Activated T-cell treated with anti-CD3 and anti-CD28 coated beads, Interleukin-2, amount 50 U/mL, for 24 hours (primary cell): ENCODE data around the gene STK11IP.

Source experiments
- DNase-seq: peaks from one replicate; pipeline ENCODE4 v3.0.0-alpha.2; 2020
- H3K27ac Mint-ChIP-seq: 2 replicates; pipeline ENCODE4 v1.8.0; 2020; ENCODE audit warnings: mild to moderate bottlenecking, mixed read lengths
- H3K27me3 Mint-ChIP-seq: 2 replicates; pipeline ENCODE4 v1.8.0; 2020; ENCODE audit warnings: mixed read lengths
- H3K36me3 Mint-ChIP-seq: 2 replicates; pipeline ENCODE4 v1.8.0; 2020; ENCODE audit warnings: low read depth, mixed read lengths
- H3K4me1 Mint-ChIP-seq: 2 replicates; pipeline ENCODE4 v1.8.0; 2020; ENCODE audit warnings: low read depth, mixed read lengths
- H3K4me3 Mint-ChIP-seq: 2 replicates; pipeline ENCODE4 v1.8.0; 2020; ENCODE audit warnings: mild to moderate bottlenecking, moderate library complexity, mixed read lengths
- H3K9me3 Mint-ChIP-seq: 2 replicates; pipeline ENCODE4 v1.8.0; 2020; ENCODE audit warnings: mixed read lengths

STK11IP gene

GRCh38 chr2:219595256-219595655 is 2.4 kb upstream of the STK11IP start:
- Mint-ChIP-seq H3K27ac (no peak overlapping the region), H3K9me3 (no peaks in the 10 kb centered on the region), H3K4me3 (no peak overlapping the region), H3K4me1 (peaks cover 19% of the 10 kb centered on the region), H3K36me3 (peaks cover 12% of the 10 kb centered on the region), H3K27me3 (peaks cover 3% of the 10 kb centered on the region)
- DNase-seq = no peak

- peaks cover 19% of the 10 kb centered on the region for H3K4me1 Mint-ChIP-seq
- no peak for DNase-seq
- no peaks in the 10 kb centered on the region for H3K9me3 Mint-ChIP-seq
- peak overlapping the region; percentile 97 for H3K4me3 Mint-ChIP-seq
- peaks cover 27% of the 10 kb centered on the region for H3K36me3 Mint-ChIP-seq
- H3K27me3 Mint-ChIP-seq = peaks cover 3% of the 10 kb centered on the region
- peak overlapping the region; percentile 98 for H3K27ac Mint-ChIP-seq
Observed at GRCh38 chr2:219596954-219597551, 604 bp upstream of the STK11IP start.

DNA sequence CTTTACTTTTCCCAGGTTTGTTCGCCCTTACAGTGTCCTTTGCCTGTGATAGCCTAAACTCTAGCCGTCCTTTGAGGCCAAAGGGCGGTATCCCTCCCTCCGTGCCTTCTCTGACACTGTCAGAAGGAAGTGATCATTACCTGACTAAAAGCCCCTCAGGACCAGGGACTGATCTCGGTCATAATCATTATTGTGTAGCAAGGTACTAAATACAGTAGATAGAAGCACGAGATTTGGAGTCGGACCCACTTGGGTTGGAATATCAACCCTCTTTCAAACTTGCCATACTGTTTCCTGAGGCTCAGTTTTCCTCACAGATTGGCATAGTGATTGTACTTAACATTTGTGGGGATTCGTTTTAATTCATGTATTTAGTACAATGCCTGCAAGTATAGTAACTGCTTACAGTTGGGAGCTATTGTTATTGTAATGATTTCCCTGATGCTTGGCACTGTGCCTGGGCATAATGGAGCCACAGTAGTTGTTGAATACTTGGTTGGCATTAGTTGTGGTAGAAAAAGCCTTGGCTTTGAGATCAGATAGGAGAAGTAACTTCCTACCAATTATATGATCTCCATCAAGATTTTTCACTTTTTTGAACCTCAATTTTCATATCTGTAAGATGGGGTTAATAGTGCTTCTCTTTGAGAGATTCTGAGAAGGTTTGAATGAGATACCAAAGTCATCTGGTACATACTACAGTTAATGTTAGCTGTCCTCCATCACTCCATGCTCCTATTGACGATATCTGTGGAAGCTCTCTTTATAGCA is 836 bp downstream of the STK11IP start:
- H3K27ac Mint-ChIP-seq = peak overlapping the region; percentile 98
- peaks cover 38% of the 10 kb centered on the region for H3K36me3 Mint-ChIP-seq
- DNase-seq = no peak
- H3K9me3 Mint-ChIP-seq = no peaks in the 10 kb centered on the region
- H3K4me3 Mint-ChIP-seq = peak overlapping the region; percentile 97
- H3K27me3 Mint-ChIP-seq = peaks cover 3% of the 10 kb centered on the region
- H3K4me1 Mint-ChIP-seq = peaks cover 19% of the 10 kb centered on the region

DNA sequence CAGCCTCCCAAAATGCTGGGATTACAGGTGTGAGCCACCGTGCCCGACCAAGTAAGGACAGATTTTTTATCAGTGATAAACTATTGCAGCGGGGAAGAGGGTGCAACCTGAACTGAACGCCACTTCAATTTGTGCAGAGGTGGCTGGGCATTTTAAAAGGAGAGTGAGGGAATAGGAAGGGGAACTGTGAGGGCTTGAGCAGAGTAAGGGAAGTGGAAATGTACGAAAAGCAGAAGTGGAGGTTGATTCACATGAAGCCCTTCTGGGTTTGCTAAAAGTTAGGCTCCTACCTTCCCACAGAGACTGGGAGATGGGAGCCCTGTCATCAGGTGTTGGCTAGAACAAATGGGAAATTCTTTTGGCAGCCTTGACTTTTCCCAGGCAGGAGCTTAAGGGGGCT is 6.1 kb downstream of the STK11IP start:
- H3K27me3 Mint-ChIP-seq = no peaks in the 10 kb centered on the region
- H3K4me1 Mint-ChIP-seq = peaks cover 5% of the 10 kb centered on the region
- no peak overlapping the region for H3K4me3 Mint-ChIP-seq
- no peaks in the 10 kb centered on the region for H3K9me3 Mint-ChIP-seq
- H3K27ac Mint-ChIP-seq = no peak overlapping the region
- H3K36me3 Mint-ChIP-seq = peaks cover 73% of the 10 kb centered on the region
- DNase-seq = no peak

GRCh38 chr2:219605607-219605954 is 7.9 kb downstream of the STK11IP start:
- Mint-ChIP-seq H3K4me1 (no peaks in the 10 kb centered on the region), H3K27ac (no peak overlapping the region), H3K9me3 (no peaks in the 10 kb centered on the region), H3K36me3 (peaks cover 86% of the 10 kb centered on the region), H3K4me3 (no peak overlapping the region), H3K27me3 (no peaks in the 10 kb centered on the region)
- DNase-seq = no peak

DNA sequence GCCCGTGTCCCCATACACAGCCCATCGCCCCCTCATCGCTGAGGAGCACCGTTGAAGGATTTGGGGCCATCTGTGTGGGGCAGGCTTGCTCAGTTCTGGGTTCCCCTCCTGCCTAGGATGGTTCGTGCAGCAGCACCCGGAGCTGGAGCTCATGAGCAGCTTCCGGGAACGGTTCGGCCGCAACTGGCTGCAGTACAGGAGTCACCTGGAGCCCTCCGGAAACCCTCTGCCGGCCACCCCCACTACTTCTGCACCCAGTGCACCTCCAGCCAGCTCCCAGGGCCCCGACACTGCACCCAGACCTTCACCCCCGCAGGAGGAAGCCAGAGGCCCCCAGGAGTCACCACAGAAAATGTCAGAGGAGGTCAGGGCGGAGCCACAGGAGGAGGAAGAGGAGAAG is 10.3 kb downstream of the STK11IP start:
- Mint-ChIP-seq H3K4me3 (no peak overlapping the region), H3K27me3 (no peaks in the 10 kb centered on the region), H3K4me1 (peaks cover 14% of the 10 kb centered on the region), H3K36me3 (peaks cover 86% of the 10 kb centered on the region), H3K9me3 (no peaks in the 10 kb centered on the region), H3K27ac (no peak overlapping the region)
- DNase-seq = no peak

- Mint-ChIP-seq H3K4me3 (no peak overlapping the region), H3K4me1 (peaks cover 15% of the 10 kb centered on the region), H3K36me3 (peaks cover 83% of the 10 kb centered on the region), H3K9me3 (no peaks in the 10 kb centered on the region), H3K27me3 (no peaks in the 10 kb centered on the region), H3K27ac (no peak overlapping the region)
- DNase-seq = no peak
Observed at GRCh38 chr2:219608399-219608964, 10.8 kb downstream of the STK11IP start.

- Mint-ChIP-seq H3K27me3 (no peaks in the 10 kb centered on the region), H3K36me3 (peaks cover 79% of the 10 kb centered on the region), H3K4me1 (peaks cover 15% of the 10 kb centered on the region), H3K4me3 (no peak overlapping the region), H3K9me3 (no peaks in the 10 kb centered on the region), H3K27ac (peak overlapping the region; percentile 47)
- no peak for DNase-seq
Observed at GRCh38 chr2:219609149-219609750, 11.6 kb downstream of the STK11IP start.

DNA sequence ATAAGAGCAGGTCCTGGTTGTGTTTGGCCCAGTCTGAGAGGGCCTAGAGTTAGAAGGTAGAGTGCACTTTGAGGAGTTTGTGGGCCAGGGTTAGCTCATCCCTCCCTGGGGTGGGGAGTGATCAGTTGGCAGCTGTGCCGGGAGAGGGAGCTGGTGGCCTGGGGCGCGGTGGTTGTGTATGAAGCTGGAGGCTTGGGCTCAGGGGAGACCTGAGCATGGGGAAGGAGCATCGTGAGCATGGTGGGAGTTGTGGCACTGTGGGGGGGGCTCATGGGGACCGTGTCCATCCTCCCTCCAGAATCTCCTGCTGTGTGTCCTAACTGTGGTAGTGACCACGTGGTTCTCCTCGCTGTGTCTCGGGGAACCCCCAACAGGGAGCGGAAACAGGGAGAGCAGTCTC is 13.6 kb downstream of the STK11IP start:
- Mint-ChIP-seq H3K9me3 (no peaks in the 10 kb centered on the region), H3K36me3 (peaks cover 82% of the 10 kb centered on the region), H3K4me3 (no peak overlapping the region), H3K27ac (no peak overlapping the region), H3K27me3 (no peaks in the 10 kb centered on the region), H3K4me1 (peaks cover 15% of the 10 kb centered on the region)
- no peak for DNase-seq

DNA sequence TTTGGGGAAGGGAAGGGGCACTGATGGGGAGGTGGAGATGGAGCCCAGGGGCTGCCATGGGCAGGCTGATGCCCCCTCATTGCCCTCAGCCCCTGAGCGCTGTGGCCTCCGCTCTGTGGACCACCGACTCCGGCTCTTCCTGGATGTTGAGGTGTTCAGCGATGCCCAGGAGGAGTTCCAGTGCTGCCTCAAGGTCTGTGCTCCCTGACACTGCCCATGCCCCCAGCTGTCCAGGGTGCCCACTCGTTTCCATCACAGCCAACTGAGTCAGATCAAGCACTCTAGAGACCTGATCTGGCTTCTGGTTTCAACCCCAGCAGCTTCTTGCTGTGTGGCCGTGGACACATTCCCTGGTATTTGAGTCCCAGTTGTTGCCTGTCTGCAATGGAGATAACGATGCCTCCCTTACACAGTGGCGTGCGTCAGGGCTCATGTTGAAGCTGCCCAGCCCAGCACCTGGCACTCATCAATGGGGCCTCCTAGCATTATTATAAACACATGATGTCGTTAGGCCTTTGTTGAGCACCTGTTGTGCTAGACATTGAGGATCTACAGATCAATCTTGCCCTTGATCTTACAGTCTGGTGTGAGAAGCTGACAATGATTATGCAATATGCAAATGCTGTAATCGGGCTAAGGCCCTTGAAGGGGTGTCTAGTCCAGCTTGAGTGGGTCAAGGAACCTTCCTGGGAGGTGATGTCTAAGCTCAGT is 14.4 kb downstream of the STK11IP start:
- H3K36me3 Mint-ChIP-seq = peaks cover 81% of the 10 kb centered on the region
- no peak overlapping the region for H3K4me3 Mint-ChIP-seq
- H3K4me1 Mint-ChIP-seq = peaks cover 15% of the 10 kb centered on the region
- H3K9me3 Mint-ChIP-seq = no peaks in the 10 kb centered on the region
- H3K27me3 Mint-ChIP-seq = no peaks in the 10 kb centered on the region
- DNase-seq = no peak
- H3K27ac Mint-ChIP-seq = peak overlapping the region; percentile 64

DNA sequence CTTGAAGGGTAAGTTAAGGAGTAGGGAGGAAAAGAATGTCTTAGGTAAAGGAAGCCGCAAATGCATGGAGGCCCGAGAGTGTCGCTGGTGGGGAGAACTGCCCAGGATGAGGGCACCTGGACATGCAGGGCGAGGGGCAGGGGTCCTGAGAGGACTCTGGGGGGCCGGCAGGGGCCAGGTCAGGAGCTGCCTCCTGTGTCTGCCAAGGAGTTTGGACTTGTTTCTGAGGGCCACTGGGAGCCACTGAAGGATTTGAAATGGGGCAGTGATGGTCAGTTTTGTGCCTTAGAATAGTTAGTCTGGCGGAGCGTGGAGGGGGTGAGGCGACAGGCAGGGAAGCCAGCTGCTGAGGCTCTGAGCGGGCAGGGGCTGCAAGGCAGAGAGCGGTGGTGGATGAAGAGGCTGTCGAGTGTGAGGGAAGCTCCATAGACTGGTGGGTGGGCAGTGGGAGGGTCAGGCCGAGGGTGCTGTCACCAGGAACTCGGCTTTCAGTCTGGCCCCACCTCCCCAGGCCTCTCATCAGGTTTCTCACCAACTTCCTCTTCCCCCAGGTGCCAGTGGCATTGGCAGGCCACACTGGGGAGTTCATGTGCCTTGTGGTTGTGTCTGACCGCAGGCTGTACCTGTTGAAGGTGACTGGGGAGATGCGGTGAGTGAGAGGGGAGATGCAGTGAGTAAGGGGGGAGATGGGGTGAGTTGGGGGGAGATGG is 15.1 kb downstream of the STK11IP start:
- Mint-ChIP-seq H3K27ac (peak overlapping the region; percentile 64), H3K36me3 (peaks cover 75% of the 10 kb centered on the region), H3K27me3 (no peaks in the 10 kb centered on the region), H3K4me3 (no peak overlapping the region), H3K9me3 (no peaks in the 10 kb centered on the region), H3K4me1 (peaks cover 15% of the 10 kb centered on the region)
- DNase-seq = no peak

DNA sequence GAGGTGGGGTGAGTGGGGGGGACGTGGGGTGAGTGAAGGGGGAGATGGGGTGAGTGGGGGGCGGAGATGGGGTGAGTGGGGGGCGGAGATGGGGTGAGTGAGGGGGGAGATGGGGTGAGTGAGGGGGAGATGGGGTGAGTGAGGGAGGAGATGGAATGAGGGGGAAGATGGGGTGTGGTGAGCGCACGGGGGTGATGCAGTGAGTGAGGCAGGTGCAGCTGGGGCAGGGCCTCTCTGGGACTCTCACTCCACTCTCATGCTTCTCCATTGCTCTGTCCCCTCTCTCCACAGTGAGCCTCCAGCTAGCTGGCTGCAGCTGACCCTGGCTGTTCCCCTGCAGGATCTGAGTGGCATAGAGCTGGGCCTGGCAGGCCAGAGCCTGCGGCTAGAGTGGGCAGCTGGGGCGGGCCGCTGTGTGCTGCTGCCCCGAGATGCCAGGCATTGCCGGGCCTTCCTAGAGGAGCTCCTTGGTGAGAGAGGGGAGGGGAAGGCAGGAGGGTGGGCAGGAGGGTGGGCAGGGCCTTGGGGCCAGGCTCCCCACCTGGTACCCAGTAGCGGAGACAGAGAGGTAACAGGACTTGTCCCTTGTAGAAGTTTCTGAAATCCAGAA is 15.9 kb downstream of the STK11IP start:
- Mint-ChIP-seq H3K9me3 (no peaks in the 10 kb centered on the region), H3K4me1 (peaks cover 15% of the 10 kb centered on the region), H3K36me3 (peaks cover 67% of the 10 kb centered on the region), H3K27ac (no peak overlapping the region), H3K27me3 (no peaks in the 10 kb centered on the region), H3K4me3 (no peak overlapping the region)
- DNase-seq = no peak

- H3K36me3 Mint-ChIP-seq = peaks cover 61% of the 10 kb centered on the region
- no peaks in the 10 kb centered on the region for H3K27me3 Mint-ChIP-seq
- no peak for DNase-seq
- peaks cover 15% of the 10 kb centered on the region for H3K4me1 Mint-ChIP-seq
- no peaks in the 10 kb centered on the region for H3K9me3 Mint-ChIP-seq
- H3K4me3 Mint-ChIP-seq = no peak overlapping the region
- no peak overlapping the region for H3K27ac Mint-ChIP-seq
Observed at GRCh38 chr2:219614076-219614860, 16.6 kb downstream of the STK11IP start.
